Neuron (in vitro differentiated cells): ENCODE measurements around the gene TFIP11.

Experiments
- H2AFZ ChIP-seq: one replicate; pipeline ENCODE4 v1.6.1; 2013; ENCODE audit warnings: low read depth, mild to moderate bottlenecking, inconsistent platforms, low read length, moderate library complexity
- H3K27me3 ChIP-seq: one replicate; pipeline ENCODE4 v1.6.1; 2013; ENCODE audit warnings: low read length; ENCODE audit not compliant: insufficient read depth
- H3K36me3 ChIP-seq: one replicate; pipeline ENCODE4 v1.6.1; 2013; ENCODE audit warnings: low read length; ENCODE audit not compliant: insufficient read depth
- H3K4me1 ChIP-seq: one replicate; pipeline ENCODE4 v1.6.1; 2013; ENCODE audit warnings: low read length; ENCODE audit not compliant: insufficient read depth
- H3K4me3 ChIP-seq: 2 replicates; pipeline ENCODE4 v1.5.1; 2013; ENCODE audit warnings: mild to moderate bottlenecking, low read length, moderate library complexity
- H3K9me3 ChIP-seq: one replicate; pipeline ENCODE4 v1.6.1; 2013; ENCODE audit warnings: low read length

Gene TFIP11

DNA sequence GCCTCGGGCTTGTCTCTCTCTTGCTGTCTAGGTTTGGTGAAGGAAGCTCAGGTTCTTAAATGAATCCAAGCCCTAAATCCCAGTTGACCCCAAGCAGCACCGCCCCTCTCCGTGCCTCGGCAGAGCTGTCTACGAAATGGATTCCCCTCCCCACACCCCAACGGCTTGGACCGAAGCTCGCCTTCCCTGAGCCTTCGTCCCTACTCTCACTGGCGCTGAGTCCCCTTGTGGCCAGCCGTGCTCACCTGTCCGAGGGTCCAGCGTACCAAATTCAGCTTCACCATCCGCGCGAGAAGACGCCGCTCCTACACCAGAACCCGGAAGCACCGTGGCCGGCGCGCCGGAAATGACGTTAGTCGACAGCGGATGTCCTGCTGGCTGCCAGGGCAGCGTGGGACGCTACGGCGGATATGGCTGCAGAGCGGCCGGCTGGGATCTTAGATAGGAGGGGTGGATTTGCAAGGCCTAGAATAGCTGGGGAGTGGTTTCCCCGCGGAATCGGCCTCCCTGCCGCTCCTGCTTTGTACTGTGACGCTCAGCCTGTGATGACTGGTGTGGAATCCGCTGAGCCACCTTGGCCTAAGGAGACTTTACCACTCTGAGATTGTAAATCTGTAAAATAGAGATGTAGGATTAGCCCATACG lies at the start of gene TFIP11:
Gene TFIP11 (minus strand): TSS at position 325 of the 645 bp plus-strand sequence. CDS start 2,201 bp downstream, outside the sequence.
- Histone ChIP-seq H3K36me3 (peaks cover 26% of the 10 kb centered on the region), H3K4me1 (peaks cover 22% of the 10 kb centered on the region), H3K27me3 (no peaks in the 10 kb centered on the region), H3K4me3 (peak within 1 kb of the TSS; percentile 94), H3K9me3 (no peaks in the 10 kb centered on the region), H2AFZ (peak within 1 kb of the TSS; percentile 24)

DNA sequence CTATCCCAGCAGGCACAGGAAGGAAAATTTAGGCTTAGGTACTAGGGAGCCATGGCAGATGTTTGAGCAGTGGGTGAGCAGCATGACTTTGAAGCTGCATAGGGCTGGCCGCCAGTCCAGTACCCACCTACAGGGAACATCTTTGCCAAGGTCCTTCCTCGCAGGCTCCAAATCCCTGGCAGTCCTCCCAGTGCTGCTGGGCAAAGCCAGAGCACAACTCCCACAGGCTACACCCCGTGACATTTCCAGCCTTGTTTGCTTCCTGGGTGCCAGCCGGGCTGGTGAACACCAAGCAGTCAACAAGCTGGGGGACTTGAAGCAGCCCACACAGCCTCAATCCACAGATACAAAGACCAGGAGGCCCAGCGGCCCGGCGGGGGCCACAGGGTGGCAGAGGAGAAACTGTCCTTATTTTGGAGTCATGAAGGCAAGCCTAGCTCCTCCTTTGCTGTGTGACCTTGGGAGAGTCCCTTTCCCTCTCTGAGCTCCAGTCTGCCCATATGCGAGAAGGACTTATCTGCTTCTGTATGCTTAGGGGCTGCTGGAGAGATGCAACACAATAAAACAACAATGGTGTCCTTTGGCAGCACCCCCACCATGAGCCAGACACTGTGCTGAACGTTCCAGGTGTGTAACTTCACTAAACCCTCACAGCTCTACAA lies 49.6 kb upstream of the TFIP11 start:
- no peak overlapping the region for H2AFZ ChIP-seq
- H3K36me3 ChIP-seq = no peaks in the 10 kb centered on the region
- H3K9me3 ChIP-seq = no peaks in the 10 kb centered on the region
- peaks cover 11% of the 10 kb centered on the region for H3K4me1 ChIP-seq
- H3K4me3 ChIP-seq = no peak overlapping the region
- H3K27me3 ChIP-seq = no peaks in the 10 kb centered on the region

DNA sequence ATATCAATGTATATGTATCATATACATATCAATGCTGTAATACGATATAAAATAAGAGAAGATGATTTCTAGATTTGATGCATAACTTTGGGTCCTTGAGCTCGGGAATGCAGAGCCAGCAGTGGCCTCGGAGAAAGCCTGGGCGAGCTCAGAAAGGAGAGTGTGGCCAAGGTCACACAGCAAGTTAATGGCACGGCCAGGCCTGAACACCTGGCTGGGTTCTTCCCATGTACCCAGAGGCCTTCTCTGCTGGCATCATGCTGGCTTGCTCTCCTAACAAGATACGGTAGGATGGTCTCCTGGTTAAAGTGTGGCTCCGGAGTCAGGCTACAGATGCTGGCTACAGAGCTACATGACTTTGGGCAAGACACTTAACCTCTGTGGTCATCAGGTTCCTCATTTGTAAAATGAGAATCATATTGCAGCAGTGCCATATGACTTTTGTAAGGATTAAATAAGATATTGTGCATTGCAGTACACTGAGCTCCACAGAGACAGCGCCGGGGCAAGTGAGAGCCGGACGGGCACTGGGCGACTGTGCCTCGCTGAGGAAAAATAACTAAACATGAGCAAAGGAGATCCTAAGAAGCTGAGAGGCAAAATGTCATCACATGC lies 47.8 kb upstream of the TFIP11 start:
- Histone ChIP-seq H3K4me1 (peaks cover 12% of the 10 kb centered on the region), H3K27me3 (no peaks in the 10 kb centered on the region), H3K36me3 (no peaks in the 10 kb centered on the region), H3K4me3 (no peak overlapping the region), H3K9me3 (no peaks in the 10 kb centered on the region), H2AFZ (no peak overlapping the region)

DNA sequence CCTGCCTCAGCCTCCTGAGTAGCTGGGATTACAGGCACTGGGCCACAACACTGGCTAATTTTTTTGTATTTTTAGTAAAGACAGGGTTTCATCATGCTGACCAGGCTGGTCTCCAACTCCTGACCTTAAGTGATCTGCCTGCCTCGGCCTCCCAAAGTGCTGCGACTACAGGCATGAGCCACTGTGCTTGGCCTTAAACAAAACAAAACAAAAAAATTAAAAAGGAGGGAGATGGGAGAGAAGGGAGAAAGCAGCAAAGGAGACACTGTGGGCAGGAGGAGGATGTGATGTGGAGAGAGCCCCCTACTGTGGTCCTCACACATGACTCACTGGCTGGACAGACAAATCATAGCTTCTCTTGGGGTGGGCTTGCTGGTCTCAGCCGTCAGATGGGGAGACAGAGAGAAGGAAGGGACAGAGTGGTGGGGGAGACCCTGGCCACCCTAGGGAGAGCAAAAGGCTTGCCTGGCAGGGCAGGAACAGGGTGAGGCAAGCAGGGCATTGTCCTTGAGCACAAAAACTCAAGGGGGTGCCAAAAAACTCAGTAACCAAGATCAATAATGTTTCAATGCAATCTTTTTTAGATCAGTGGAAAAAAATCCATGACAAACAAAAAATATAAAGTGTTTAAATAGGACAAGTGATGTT lies 46.1 kb upstream of the TFIP11 start:
- no peaks in the 10 kb centered on the region for H3K27me3 ChIP-seq
- peaks cover 16% of the 10 kb centered on the region for H3K4me1 ChIP-seq
- no peak overlapping the region for H2AFZ ChIP-seq
- H3K4me3 ChIP-seq = no peak overlapping the region
- no peaks in the 10 kb centered on the region for H3K9me3 ChIP-seq
- no peaks in the 10 kb centered on the region for H3K36me3 ChIP-seq

DNA sequence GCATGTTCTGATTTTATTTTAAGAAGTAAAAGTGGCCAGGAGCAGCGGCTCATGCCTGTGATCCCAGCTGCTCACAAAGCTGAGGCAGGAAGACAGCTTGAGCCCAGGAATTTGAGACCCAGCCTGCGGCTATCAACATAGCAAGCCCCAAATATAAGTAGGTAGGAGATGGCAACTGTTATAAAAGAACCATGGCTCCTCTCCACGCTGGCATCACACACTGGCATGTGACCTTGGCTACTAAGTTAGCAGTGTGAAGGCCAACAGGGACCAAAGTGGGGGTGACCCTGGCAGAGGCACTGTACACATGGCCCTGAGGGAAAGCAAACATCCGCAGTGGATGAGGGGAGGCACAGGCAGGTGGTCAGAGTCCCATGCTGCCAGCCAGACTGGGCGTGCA lies 44.6 kb upstream of the TFIP11 start:
- no peaks in the 10 kb centered on the region for H3K9me3 ChIP-seq
- H2AFZ ChIP-seq = no peak overlapping the region
- H3K4me1 ChIP-seq = peaks cover 20% of the 10 kb centered on the region
- no peaks in the 10 kb centered on the region for H3K27me3 ChIP-seq
- no peak overlapping the region for H3K4me3 ChIP-seq
- H3K36me3 ChIP-seq = no peaks in the 10 kb centered on the region

DNA sequence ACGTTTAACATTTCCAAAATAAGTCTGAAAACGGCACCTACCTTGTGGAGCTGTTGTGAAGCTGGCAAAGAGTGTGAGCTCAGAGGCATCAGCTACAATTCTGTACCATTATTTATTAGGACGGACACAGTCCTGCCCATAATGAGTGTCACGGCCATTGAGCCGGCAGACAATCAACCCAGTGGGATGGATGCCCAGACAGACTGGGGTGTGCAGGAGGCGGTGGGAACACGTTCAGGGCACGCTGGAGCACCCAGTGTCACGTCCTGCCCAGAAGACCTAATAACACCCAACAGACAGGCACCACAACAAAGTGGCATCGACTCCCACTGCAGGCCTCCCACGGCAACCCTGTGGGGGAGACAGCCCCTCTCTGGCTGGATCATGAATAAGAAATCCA lies 43.2 kb upstream of the TFIP11 start:
- Histone ChIP-seq H2AFZ (no peak overlapping the region), H3K4me1 (peaks cover 25% of the 10 kb centered on the region), H3K4me3 (no peak overlapping the region), H3K9me3 (no peaks in the 10 kb centered on the region), H3K36me3 (no peaks in the 10 kb centered on the region), H3K27me3 (no peaks in the 10 kb centered on the region)

DNA sequence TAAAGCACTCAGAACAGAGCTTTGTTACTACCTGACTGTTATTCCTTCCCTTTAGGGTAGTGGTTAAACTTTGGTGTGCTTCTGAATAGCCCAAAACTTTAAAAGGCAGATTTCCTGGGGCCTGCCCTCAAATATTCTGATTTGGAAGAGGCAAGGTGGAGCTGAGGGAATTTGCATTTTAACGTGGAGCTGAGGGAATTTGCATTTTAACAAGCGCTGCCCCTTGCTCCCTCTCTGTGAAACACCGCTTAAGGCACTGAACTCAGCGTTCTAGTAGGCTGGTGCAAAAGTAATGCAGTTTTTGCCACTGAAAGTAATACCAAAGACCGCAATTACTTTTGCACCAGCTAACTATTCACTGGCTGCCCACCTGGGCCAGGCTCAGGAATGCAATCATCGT lies 42.7 kb upstream of the TFIP11 start:
- Histone ChIP-seq H3K9me3 (no peaks in the 10 kb centered on the region), H3K4me1 (peaks cover 28% of the 10 kb centered on the region), H3K36me3 (no peaks in the 10 kb centered on the region), H2AFZ (no peak overlapping the region), H3K27me3 (no peaks in the 10 kb centered on the region), H3K4me3 (no peak overlapping the region)

DNA sequence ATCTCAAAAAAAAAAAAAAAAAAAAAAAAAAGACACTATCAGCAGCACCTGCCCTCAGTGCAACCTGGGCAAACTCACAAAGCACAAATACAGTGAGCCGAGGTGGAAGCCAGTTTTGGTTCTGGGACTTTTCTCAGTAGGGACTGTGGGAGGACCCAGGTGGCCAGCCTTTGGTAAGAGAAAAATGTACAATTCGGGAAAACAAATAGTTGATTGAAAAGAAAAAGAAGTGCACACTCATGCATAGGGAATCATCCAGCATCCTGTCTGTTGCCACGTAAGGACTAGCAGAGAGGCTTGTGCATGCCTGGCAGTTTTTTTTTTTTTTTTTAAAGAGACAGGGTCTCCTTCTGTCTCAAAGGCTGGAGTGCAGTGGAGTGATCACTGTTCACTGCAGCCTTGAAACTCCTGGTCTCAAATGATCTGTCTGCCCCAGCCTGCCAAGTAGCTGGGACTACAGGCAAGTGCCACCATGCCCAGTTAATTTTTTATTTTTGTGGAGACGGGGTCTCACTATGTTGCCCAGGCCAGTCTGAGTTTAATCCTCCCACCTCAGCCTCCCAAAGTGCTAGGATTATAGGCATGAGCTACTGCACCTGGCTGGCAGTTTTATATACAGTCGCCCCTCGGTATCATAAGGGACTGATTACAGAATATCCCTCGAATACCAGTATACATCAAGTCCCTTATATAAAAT lies 40.9 kb upstream of the TFIP11 start:
- no peak overlapping the region for H3K4me3 ChIP-seq
- no peak overlapping the region for H2AFZ ChIP-seq
- H3K36me3 ChIP-seq = no peaks in the 10 kb centered on the region
- no peaks in the 10 kb centered on the region for H3K27me3 ChIP-seq
- H3K4me1 ChIP-seq = peaks cover 21% of the 10 kb centered on the region
- no peaks in the 10 kb centered on the region for H3K9me3 ChIP-seq

DNA sequence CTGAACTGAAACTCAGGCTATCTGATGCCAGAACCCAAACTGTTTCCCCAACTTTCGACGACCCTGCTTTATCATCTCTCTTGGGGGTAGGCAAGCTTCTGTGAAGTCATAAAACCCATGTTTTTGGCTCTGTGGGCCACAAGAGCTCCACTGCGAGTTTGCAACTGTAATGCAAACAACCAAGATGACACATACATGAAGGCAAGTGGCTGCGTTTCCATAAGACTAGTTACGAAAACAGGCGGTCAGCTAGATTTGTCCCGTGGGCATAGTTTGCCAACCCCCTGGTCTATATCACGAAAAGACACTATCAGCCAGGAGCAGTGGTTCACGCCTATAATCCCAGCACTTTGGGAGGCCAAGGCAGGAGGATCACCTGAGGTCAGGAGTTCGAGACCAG lies 40.2 kb upstream of the TFIP11 start:
- H3K4me3 ChIP-seq = no peak overlapping the region
- H3K36me3 ChIP-seq = no peaks in the 10 kb centered on the region
- H3K4me1 ChIP-seq = peaks cover 21% of the 10 kb centered on the region
- no peak overlapping the region for H2AFZ ChIP-seq
- no peaks in the 10 kb centered on the region for H3K9me3 ChIP-seq
- no peaks in the 10 kb centered on the region for H3K27me3 ChIP-seq

DNA sequence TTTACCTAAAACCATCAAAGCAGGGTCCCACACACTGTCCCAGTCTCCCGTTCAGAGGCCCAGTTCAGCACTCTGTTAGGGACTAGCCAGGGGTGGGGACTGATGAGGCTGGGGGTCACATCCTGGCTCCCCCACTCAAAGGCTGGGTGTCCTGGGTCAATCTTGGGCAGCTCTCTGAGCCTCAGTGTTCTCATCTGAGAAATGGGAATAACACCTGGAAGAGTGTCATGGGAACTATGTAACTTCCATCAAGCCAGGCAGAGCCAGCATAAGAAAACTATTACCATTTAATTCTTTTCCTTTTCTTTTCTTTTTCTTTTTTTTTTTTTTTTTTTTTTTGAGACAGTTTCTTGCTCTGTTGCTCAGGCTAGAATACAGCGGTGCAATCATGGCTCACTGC lies 39.3 kb upstream of the TFIP11 start:
- H3K36me3 ChIP-seq = no peaks in the 10 kb centered on the region
- H3K4me1 ChIP-seq = peaks cover 21% of the 10 kb centered on the region
- H2AFZ ChIP-seq = no peak overlapping the region
- no peaks in the 10 kb centered on the region for H3K9me3 ChIP-seq
- no peaks in the 10 kb centered on the region for H3K27me3 ChIP-seq
- no peak overlapping the region for H3K4me3 ChIP-seq

DNA sequence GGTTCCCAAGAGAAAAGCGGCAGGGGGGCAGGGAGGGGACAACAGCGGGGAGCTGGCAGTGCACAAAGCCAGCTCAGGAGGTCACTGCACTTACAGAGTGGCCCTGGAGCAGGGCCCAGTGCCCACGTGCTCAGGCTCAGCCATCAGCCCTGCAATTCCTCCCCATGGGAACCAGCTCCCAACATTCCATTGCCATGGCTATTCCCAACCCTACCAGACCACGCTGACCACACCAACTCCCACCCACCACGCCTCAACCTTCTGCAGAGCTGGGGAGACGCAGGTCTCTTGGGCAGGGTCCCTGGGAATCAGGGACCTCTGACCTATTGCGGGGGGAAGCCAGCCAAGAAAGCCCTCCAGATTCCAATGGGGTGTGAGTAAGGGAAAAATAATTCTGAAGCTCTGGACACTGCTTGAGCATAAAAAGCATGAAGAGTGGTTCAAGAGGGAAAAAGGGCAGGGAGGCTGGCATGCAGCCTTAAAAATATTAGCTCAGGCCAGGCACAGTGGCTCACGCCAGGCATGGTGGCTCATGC lies 38.3 kb upstream of the TFIP11 start:
- H3K4me1 ChIP-seq = peaks cover 21% of the 10 kb centered on the region
- H3K36me3 ChIP-seq = no peaks in the 10 kb centered on the region
- no peak overlapping the region for H2AFZ ChIP-seq
- H3K4me3 ChIP-seq = no peak overlapping the region
- H3K9me3 ChIP-seq = no peaks in the 10 kb centered on the region
- H3K27me3 ChIP-seq = no peaks in the 10 kb centered on the region

DNA sequence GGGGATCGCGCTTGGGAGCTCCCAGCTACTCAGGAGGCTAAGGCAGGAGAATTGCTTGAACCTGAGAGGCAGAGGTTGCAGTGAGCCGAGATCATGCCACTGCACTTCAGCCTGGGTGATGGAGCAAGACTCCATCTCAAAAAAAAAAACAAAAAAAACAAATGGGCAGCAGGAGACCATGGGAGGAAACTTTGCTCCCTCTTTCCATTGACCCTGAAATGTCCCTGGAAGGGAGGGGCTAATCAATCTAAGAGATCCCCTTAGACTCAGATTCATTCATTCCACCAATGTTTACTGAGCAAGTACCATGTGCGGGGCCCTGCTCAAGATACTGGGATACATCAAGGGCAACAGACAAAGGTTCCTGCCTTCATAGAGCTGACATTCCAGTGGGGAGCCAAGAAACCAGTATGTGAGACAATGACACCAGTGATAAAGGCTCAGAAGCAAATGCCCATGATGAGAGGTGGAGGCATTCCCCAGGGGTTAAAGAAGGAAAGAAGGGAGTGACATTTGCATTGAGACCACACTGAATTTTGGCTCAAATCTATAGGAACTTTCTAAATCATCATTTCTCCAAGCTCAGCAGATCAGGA lies 37.7 kb upstream of the TFIP11 start:
- Histone ChIP-seq H3K9me3 (no peaks in the 10 kb centered on the region), H3K4me1 (peaks cover 16% of the 10 kb centered on the region), H3K36me3 (no peaks in the 10 kb centered on the region), H3K27me3 (no peaks in the 10 kb centered on the region), H3K4me3 (no peak overlapping the region), H2AFZ (no peak overlapping the region)
